SW 1271 (cell line): ENCODE results near the gene AIFM1.
A peak's percentile ranks its signal among the peaks of the same experiment; 100 is the strongest.

Experiments
- DNase-seq, 2 experiments: peaks; one replicate each; lab custom pipeline; 2025; lab: John Stamatoyannopoulos, UW

Gene AIFM1

GRCh38 chrX:130091980-130092522, 73.6 kb downstream of the AIFM1 start:
- DNase-seq, result no peak

- no peak for DNase-seq
Measured at GRCh38 chrX:130090364-130090763, 75.3 kb downstream of the AIFM1 start.

- DNase-seq, result no peak
Measured at GRCh38 chrX:130086447-130087206, 79.0 kb downstream of the AIFM1 start.

- no peak for DNase-seq
Measured at GRCh38 chrX:130085551-130086446, 79.8 kb downstream of the AIFM1 start.

GRCh38 chrX:130084631-130085237, 80.9 kb downstream of the AIFM1 start:
- no peak for DNase-seq

- no peak for DNase-seq
Measured at GRCh38 chrX:130083656-130084382, 81.8 kb downstream of the AIFM1 start.

GRCh38 chrX:130083107-130083490, 82.5 kb downstream of the AIFM1 start:
- DNase-seq, result no peak

- DNase-seq, result no peak
Measured at GRCh38 chrX:130082244-130083106, 83.2 kb downstream of the AIFM1 start.

GRCh38 chrX:130081421-130082045, 84.1 kb downstream of the AIFM1 start:
- DNase-seq, result no peak

- DNase-seq, result no peak
Measured at GRCh38 chrX:130080791-130081367, 84.8 kb downstream of the AIFM1 start.

GRCh38 chrX:130079824-130080406, 85.7 kb downstream of the AIFM1 start:
- DNase-seq, result peak; percentile 1 to 27
